ENCODE measurements around the gene KNSTRN.

GRCh38 chr15:40389824-40390595 is 7.5 kb downstream of the KNSTRN start:
- TF ChIP-seq, protein P1, sequence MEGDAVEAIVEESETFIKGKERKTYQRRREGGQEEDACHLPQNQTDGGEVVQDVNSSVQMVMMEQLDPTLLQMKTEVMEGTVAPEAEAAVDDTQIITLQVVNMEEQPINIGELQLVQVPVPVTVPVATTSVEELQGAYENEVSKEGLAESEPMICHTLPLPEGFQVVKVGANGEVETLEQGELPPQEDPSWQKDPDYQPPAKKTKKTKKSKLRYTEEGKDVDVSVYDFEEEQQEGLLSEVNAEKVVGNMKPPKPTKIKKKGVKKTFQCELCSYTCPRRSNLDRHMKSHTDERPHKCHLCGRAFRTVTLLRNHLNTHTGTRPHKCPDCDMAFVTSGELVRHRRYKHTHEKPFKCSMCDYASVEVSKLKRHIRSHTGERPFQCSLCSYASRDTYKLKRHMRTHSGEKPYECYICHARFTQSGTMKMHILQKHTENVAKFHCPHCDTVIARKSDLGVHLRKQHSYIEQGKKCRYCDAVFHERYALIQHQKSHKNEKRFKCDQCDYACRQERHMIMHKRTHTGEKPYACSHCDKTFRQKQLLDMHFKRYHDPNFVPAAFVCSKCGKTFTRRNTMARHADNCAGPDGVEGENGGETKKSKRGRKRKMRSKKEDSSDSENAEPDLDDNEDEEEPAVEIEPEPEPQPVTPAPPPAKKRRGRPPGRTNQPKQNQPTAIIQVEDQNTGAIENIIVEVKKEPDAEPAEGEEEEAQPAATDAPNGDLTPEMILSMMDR (conservative IDR thresholded peaks at IDR 0.05) = no peak
- no peak for TF ChIP-seq EZH2 (IDR thresholded peaks at IDR 0.05; ENCODE audit: low read depth)
